OCI-M1 (cell line): Measurements from ENCODE around the gene VWC2.
"Not testable (repeated sequence)": the region's sequence is repeated elsewhere in the genome, so short reads cannot be mapped to it uniquely, and the experiment has no call there.

Experiments
- DNase-seq: peaks from one replicate; lab custom pipeline; 2025; lab: John Stamatoyannopoulos, UW

Gene VWC2

DNA sequence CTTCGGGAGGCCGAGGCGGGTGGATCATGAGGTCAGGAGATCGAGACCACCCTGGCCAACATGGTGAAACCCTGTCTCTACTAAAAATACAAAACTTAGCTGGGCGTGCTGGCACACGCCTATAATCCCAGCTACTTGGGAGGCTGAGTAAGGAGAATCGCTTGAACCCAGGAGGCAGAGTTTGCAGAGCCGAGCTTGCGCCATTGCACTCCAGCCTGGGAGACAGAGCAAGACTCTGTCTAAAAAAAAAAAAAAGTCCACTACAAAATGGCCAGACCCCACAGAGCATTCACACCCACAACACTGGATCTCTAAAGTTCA, 78.1 kb downstream of the VWC2 start:
- DNase-seq: not testable (repeated sequence)

DNA sequence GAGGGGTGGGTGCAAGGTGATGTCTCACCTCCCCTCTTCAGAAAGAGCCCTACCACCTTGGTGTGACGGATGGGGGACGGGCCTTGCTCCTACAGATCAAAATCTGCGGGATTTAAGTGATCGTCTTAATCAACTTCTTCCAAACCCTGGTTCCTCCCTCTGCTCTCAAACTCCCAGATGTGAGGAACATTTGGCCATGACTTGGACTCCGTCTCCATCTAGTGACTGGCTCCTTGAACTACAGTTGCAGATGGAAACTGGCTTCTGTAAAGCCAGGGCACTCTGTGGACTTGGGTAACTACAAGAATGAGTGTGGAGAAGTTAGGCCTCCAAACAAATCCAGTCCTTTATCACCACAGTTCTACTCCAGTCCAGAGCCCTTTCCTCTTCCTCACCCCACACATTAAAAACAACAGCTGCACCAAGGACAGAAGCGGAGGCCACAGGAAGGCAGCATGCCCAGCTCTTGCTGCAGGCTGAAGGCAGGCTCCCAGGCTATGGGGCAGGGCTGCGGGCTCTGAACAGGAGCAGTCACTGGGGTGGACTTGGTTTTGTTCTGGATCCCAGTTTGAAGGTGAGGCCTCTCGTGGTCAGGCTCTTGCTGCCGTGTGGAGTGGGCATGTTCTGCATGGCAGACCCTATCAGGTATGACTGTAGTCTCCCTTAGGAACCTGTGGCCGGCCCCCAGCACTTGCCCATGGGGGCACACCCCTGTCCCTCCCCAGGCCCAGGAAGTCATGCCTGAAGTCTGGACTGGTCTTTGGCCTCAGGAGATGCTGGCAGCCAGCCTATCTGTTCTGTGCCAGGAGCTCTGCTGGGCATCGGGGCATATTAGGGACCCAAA, 79.4 kb downstream of the VWC2 start:
- peak; percentile 63 for DNase-seq

DNA sequence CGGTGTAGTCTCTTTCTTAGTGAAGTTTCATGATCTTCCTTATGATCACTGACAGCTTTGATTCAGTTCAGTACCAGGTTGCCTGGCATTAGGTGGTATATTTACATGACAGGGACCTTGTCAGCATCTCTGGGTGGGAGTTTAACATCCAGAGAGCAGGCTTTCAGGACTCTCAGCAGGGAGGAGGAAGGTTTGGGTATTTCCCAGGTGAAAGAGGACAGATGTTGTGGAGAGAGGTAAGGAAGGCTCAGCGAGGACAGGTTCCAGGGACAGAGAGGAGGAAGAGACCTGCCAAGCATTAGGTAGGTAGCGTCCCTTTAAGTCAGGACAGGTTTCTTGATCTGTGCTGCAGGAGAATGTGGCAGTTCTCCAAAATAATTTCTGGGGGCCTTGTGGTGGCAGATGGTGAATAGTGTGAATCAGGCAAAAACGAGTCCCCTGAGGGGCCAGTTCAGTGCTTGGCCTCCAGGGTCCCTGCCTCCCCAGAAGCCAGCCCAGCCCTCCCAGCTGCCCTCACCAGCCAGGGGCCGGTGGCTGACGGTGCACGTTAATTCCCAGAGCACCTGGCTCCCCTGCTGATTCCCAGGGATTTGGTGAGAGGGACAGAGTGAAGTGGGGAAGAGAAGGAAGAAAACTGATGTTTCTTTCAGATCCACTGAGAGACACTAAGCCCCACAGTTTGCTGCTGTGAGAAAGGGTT, 82.0 kb downstream of the VWC2 start:
- no peak for DNase-seq

DNA sequence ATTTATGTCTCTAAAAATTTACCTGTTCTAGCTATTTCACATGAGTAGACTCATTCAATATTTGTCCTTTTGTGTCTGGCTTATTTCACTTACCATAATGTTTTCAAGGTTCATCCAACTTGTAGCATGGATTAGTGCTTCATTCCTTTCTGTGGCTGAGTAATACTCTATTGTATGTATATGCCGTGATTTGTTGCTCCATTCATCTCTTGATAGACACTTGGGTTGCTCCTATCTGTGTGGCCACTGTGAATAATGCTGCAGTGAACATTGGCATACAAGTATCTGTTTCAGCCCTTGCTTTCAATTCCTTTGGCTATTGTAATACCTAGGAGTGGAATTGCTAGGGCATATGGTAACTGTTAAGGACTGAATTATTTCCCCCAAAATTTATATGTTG, 86.9 kb downstream of the VWC2 start:
- DNase-seq: no peak

DNA sequence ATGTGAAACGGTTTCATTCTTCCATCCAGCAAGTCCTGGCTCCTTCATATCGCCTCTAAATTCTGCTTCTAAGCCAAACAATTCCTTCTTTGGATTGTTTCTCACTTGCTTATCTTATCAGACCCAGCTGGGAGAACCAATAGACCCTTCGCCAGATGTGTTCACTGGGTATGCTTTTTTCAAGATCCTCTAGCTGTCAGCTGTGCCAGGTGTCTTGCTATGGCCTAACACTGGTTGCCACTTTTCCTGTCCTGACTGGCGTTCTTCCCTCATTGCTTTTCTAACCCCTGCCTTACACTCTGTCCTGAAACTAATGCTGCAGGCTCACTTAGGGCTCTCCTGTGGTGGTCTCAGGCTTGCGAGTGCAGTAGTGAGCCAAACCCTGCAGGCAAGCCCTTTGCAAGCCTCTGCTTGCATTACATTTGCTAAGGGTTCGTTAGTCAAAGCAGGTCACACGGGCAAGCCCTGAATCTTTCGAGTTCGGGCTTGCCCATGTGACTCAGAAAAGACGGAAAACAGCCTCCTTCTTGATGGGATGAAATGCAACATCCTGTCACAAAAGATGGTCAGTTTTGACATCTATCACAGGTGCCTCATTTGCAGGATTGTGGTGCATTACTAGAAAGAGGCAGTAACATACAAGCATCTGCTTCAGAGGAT, 92.8 kb downstream of the VWC2 start:
- no peak for DNase-seq

DNA sequence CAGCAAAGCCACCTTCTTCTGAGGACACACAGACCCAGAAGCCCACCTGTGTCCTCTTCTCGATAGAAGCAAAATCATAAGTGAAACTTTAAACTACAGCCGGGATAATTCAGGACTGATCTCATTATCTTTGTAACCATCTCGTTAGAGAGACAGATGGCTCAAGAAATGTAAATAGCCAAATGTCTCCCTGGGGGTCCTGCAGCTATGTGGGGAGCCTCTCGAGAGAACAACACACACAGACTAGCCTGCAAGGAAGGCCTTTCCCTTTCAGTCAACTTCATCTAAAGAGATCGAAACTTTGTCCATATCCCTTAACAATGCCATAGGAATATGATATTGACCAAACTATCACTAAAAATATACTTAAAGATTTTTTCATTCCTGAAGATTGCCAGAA, 93.5 kb downstream of the VWC2 start:
- DNase-seq: no peak

DNA sequence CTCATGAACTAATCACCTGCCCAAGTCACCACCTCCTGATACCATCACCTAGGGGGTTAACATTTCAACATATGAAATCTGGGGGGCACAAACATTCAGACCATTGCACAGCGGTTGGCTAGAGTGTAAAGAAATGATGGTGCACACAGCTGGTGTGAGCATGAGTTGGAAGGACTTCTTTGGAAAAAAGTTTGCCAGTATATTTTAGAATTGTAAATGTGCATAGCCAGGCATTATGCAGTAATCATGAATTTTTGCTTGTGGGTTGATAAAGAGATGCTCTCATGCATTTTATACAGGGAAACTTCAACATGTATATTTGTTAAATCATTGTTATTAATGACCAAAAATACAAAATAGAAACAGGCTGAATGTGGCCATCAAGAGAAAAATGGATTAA, 100.0 kb downstream of the VWC2 start:
- no peak for DNase-seq

DNA sequence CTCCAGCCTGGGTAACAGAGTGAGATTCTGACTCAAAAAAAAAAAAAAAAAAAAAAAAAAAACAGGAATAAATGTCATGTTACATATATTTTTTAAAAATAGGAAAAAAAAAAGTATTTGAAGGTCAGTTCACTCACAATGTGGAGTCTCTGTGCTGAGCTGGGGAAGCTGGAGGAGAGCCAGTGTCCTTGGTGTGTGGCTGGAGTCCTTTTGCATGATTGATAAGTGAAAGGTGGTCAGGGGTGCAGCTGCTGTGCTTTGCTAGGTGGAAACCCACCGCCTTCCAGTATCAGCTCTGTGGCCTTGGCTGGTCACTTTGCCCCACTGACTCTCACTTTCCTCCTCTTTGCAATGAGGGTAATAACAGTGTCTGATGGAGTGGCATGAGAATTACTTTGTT, 101.9 kb downstream of the VWC2 start:
- no peak for DNase-seq

DNA sequence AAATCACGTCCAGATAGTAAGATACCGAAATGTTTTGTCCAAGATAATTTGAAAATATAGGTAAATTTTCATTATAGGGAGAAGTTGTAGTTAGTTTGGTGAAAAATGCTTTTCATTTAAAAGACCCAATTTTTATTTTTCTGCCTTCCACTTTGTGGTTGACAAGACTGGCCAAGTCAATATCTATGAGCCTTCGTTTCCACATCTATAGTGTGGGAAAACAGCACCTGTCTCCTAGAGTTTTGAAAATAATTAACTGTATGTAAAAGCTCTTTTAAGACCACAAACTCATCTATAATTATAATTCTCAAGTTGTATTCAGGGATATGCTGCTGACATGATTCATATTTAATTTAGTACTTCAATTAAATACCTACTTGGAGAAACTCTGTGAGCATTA, 102.8 kb downstream of the VWC2 start:
- no peak for DNase-seq

DNA sequence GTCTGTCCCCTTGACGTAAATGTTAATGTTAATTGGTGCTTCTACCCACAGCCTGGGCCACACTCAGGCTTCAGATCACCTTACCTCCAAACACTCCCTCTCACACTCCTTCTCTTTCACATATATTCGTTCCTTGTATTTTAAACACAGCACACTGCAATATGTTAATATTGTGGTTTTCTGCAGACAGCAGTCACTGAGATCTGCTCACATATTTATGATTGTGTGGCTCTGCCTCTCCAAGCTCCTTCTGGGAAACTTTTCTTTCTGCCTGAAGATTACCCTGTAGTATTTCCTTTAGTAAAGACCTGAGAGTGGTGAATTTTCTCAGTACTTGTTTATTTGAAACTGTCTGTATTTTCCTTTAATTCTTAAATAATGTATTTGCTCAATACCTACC, 104.7 kb downstream of the VWC2 start:
- no peak for DNase-seq

DNA sequence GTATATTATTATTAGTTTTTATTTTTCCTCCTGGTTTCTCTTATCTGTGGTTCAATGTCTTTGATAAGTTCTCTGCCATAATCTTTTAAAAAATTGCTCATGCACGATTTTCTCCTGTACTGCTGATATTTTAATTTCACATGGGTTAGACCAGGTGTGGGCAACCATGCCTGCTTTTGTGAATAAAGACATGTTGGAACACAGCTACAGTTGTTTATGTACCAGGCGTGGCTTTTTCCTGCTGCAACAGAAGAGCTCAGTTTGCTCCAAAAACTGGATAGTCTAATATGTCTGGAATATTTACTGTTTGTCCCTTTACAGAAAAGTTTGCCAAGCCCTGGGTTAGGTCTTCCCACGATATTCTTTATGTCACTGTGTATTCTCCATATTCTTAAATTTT, 105.2 kb downstream of the VWC2 start:
- DNase-seq: no peak

DNA sequence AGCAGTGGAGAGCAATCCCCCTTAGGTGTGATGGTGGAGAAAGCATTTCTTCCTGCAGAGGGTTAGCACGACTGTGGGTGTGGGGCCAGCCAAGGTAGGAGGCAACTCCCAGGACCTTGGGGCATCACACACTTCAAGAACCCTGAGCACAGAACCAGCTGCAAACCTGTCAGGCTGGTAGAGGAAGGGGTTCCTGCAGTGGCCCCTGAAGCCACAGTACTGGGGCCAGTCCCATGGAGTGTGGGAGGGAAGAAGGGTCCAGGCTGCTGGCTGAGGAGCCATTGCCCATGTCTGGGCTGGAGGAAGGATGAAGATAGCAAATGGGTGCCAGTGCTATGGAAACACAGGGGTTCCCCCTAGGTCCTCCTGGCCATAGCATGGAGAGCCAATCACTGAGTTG, 110.5 kb downstream of the VWC2 start:
- DNase-seq: no peak

DNA sequence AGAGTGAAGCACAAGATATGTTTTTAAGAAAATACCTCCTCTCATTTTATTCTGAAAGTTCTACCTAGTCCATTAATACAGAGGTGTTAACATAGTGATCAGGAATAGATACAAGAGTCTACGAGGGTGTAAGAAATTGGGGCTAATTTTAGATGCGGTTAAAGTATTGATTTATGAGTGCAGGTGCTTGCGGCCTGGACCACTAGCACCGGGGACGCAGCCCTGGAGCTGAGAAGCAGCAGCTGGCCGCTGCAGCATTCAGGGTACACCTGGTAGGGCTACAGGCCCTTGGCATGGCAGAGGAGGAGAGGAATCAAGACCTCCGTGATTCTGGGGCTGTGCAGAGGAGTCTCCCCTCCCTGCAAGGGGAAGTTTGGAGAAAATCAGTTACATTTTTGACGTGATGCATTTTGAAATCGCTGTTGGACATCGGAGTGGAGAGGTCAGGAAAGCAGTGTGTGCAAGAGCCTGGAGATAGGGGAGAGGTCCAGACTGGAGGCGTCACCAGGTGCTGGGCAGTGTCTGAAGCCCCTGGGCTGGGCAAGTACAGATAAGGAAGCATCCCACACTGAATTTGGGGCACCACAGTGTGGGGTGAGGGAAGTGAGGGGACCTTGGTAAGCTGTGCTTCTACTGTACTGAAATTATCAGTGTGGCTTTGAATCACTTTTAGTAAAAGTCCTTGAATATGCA, 112.3 kb downstream of the VWC2 start:
- no peak for DNase-seq

DNA sequence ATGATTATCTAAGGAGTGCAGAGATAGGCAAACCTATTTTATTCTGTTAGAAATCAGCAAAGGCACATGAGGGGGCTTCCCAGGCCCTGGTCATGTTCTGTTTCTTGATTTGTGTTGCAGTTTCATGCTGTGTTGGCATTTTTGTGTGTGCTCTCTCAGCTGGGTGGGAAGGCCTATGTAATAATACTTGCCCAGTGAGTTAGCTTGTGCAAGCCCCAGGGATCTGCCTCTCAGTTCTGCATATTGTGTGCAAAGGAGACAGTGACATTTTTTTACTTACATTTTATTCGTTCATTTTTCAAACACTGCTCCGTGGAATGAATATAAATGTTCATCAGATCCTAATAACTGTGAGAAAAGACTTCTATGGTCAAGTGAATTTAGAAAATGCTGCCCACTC, 119.0 kb downstream of the VWC2 start:
- no peak for DNase-seq

DNA sequence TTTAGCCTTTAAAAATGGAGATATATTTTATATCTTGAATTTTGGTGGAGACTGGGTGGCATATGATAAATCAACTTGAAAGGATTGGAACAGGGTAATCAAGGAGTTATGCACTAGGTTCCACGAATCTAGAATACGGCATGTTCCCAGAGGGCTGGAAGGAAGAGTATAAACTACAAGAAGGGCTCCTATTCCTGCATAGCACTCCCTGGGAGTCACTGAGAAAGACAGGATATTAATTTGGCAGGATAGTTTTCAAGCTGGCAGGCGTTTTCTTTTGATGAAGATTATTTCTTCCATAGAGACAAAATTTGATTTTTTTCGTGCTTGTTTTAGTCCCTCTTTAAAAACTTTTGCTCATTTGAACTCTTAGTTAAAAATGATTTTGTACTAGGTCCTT, 119.7 kb downstream of the VWC2 start:
- DNase-seq: no peak

DNA sequence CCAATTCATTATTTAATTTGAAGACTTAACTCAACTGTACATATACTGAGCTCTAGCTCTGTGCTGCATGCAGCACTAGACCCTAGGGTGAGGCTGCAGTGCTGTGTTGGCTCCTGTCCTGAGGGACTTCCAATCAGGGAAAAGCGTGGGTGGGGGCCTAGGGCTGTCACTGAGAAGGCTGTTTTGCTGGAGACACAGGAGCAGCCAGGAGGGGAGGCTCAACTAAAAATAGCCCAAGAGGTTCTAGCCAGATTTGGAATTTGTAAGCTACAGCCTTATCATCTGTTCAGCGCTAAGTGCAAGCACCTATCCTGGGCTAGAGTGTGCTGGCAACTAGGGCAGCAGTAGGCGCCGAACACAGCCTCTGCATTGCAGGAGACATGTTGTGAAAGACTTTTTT, 121.1 kb downstream of the VWC2 start:
- no peak for DNase-seq

DNA sequence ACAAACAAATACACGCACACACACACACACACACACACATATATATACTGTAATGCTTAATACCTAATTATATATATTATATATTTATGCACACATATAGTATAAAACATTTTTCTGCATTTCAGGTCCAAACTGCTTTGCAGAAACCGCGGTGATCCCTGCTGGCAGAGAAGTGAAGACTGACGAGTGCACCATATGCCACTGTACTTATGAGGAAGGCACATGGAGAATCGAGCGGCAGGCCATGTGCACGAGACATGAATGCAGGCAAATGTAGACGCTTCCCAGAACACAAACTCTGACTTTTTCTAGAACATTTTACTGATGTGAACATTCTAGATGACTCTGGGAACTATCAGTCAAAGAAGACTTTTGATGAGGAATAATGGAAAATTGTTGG, 138.5 kb downstream of the VWC2 start:
- no peak for DNase-seq

DNA sequence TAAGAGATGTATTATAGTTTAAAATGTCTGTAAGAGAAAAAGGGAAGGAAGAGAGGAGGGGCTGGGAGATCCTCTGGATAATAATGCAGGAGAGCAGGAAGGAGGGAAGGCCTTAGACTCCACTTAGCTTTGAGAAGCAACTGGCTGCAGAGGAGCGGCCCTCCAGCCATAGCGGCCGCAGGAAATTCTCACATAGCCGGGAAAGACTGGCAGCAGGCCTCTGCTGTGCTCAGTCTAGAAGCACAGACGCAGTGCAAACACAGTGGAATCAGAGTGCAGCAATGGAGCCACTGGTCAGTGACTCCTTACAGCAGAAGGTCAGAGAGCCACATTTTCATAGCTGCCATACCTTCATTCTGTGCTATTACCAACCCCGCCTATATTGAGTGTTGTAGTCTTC, 153.3 kb downstream of the VWC2 start:
- DNase-seq: no peak

DNA sequence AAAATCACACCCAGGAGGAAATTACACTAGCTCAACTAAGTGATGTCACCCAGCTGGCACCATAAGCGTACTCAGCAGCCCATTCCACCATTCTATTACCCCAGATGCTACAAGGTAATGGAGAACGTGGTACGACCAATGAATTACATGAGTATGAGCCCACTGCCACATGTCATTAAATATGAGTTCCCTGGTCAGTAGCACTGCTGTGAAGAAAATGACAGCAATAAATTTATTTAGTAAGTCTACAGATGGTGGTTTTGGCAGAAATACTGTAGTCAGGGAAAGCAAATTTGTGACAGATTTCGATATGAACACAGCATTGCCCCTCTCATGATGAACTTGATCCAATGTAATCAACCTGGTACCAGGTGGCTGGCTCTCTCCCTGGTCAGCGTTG, 154.2 kb downstream of the VWC2 start:
- no peak for DNase-seq

DNA sequence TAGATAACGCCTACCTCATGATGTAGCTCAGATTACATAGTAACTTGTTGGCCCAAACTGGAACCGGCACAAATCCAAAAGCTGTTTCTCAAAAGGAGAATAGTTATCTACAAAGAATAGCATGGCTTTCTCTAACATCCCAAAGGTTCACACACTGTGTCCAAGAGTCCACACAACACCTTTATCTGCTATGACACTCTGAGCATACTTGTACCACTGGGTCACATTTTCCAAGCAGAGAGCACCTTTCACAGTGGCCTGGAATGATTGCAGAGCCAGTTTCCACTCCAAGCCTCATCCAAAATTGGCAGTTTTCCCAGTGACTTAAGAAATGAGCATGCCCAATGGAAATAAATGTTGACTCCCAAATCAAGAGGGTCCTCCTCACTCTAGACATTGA, 155.3 kb downstream of the VWC2 start:
- DNase-seq: no peak

DNA sequence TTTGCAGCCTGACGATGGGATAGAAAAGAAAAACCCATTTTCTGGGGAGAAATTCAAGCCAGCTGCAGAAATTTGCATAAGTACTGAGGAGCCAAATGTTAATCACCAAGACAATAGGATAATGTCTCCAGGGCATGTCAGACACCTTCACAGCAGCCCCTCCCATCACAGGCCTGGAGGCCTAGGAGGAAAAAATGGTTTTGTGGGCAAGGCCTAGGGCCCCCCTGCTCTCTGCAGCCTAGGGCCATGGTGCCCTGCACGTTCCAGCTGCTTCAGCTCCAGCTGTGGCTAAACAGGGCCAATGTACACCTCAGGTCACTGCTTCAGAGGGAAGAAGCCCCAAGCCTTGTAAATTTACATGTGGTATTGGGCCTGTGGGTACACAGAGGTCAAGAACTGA, 158.2 kb downstream of the VWC2 start:
- no peak for DNase-seq

DNA sequence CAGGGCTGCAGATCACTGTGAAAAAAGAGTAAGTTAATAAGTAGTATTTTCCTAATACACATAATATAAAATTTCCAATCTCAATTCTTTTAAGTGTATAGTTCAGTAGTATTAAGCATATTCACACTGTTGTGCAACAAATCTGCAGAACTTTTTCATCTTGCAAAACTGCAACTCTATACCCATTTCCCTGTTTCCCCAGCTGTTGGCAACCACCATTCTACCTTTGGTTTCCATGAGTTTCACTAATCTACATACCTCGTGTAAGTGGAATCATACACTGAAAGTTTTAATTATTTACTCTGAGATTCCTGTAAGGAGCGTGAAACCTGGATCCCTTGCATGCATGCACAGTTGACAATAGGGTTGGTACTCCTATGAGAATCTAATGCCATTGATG, 164.2 kb downstream of the VWC2 start:
- no peak for DNase-seq
